ENCODE measurements around the gene ADGRB3.

Gene ADGRB3

GRCh38 chr6:68634726-68635411, at the start of gene ADGRB3:
Gene ADGRB3 (plus strand): TSS chr6:68635282. CDS start chr6:68638676, 3,394 bp downstream.
- H3K9me3 ChIP-seq = no peaks in the 10 kb centered on the region
- H3K4me3 ChIP-seq = peak within 1 kb of the TSS; percentile 74
- H3K36me3 ChIP-seq (replicated peaks) = no peaks in the 10 kb centered on the region
- peaks cover 22% of the 10 kb centered on the region for H3K4me1 ChIP-seq
- in situ Hi-C loops (cut with MboI; ENCODE audit: low sequenced_read_pairs) = loop anchor here (25.0 kb wide), 1 partner anchor 327 kb away; no protein-coding TSS in a partner anchor
- peak; percentile 88 to 93 for DNase-seq (ENCODE audit: low spot score in 2 of 2)
- H3K27me3 ChIP-seq (ENCODE audit: low read depth) = no peaks in the 10 kb centered on the region

DNA sequence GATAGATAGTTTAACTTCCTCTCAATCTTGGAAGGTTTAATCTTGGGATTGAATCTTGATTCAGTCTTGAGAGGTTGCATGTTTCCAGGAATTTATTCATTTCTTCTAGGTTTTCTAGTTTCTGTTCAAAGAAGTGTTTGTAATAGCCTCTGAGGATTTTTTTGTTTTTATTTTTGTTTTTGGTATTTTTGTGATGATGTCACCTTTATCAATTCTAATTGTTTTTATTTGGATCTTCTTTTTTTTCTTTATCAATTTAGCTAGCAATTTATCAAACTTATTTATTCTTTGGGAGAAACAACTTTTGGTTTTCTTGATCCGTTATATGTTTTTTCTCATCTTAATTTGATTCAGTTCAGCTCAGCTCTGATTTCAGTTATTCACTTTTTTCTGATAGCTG, 41.5 kb upstream of the ADGRB3 start:
- in situ Hi-C loops (cut with MboI; ENCODE audit: low sequenced_read_pairs) = no loop called here

GRCh38 chr6:68597642-68598041, 37.4 kb upstream of the ADGRB3 start:
- Histone ChIP-seq H3K27me3 (ENCODE audit: low read depth) (no peaks in the 10 kb centered on the region), H3K4me3 (no peak overlapping the region), H3K36me3 (replicated peaks) (no peaks in the 10 kb centered on the region), H3K9me3 (no peaks in the 10 kb centered on the region), H3K4me1 (peaks cover 11% of the 10 kb centered on the region)
- in situ Hi-C loops (cut with MboI; ENCODE audit: low sequenced_read_pairs) = no loop called here
- DNase-seq (ENCODE audit: low spot score in 2 of 2) = no peak

More for the DNA sequence above, 41.5 kb upstream of the ADGRB3 start:
- no peaks in the 10 kb centered on the region for H3K9me3 ChIP-seq
- no peaks in the 10 kb centered on the region for H3K27me3 ChIP-seq (ENCODE audit: low read depth)
- peaks cover 11% of the 10 kb centered on the region for H3K4me1 ChIP-seq
- no peak overlapping the region for H3K4me3 ChIP-seq
- H3K36me3 ChIP-seq (replicated peaks) = no peaks in the 10 kb centered on the region
- no peak for DNase-seq (ENCODE audit: low spot score in 2 of 2)

- Histone ChIP-seq H3K4me1 (no peaks in the 10 kb centered on the region), H3K9me3 (no peaks in the 10 kb centered on the region), H3K36me3 (replicated peaks) (no peaks in the 10 kb centered on the region), H3K4me3 (no peak overlapping the region), H3K27me3 (ENCODE audit: low read depth) (peaks cover 8% of the 10 kb centered on the region; the same call in 1 of the 2 replicates)
- in situ Hi-C loops (cut with MboI; ENCODE audit: low sequenced_read_pairs) = no loop called here
- no peak for DNase-seq (ENCODE audit: low spot score in 2 of 2)
Measured at GRCh38 chr6:68615938-68616337, 19.1 kb upstream of the ADGRB3 start.

- no peaks in the 10 kb centered on the region for H3K27me3 ChIP-seq (ENCODE audit: low read depth)
- peaks cover 3% of the 10 kb centered on the region for H3K4me1 ChIP-seq
- no peaks in the 10 kb centered on the region for H3K9me3 ChIP-seq
- no peaks in the 10 kb centered on the region for H3K36me3 ChIP-seq (replicated peaks)
- H3K4me3 ChIP-seq = no peak overlapping the region
- in situ Hi-C loops (cut with MboI; ENCODE audit: low sequenced_read_pairs) = loop anchor here (25.0 kb wide), 1 partner anchor 336 kb away; no protein-coding TSS in a partner anchor
- DNase-seq (ENCODE audit: low spot score in 2 of 2) = no peak
Measured at GRCh38 chr6:68625998-68626397, 9.1 kb upstream of the ADGRB3 start.

DNA sequence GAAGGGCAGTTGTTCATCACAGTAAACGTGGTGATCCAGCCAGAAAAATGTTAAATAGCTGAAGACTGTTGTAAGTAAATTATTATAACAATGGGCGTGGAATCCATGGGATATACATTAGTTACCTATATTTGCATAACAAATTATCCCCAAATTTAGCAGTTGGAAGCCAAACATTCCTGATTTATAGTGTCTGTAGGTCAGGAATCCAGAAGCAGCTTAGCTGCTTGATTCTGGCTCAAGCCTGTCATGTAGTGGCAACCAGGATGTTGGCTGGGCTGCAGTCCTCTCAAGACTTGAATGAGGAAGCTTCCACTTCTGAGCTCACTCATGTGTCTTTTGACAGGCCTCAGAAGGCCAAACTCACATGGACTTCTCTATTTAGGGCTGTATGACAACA, 6.9 kb upstream of the ADGRB3 start:
- Histone ChIP-seq H3K9me3 (no peaks in the 10 kb centered on the region), H3K27me3 (ENCODE audit: low read depth) (no peaks in the 10 kb centered on the region), H3K36me3 (replicated peaks) (no peaks in the 10 kb centered on the region), H3K4me1 (peaks cover 6% of the 10 kb centered on the region), H3K4me3 (no peak overlapping the region)
- in situ Hi-C loops (cut with MboI; ENCODE audit: low sequenced_read_pairs) = loop anchor here (25.0 kb wide), 1 partner anchor 334 kb away; no protein-coding TSS in a partner anchor
- DNase-seq (ENCODE audit: low spot score in 2 of 2) = peak; percentile 23 to 53

- DNase-seq (ENCODE audit: low spot score in 2 of 2) = no peak
- H3K27me3 ChIP-seq (ENCODE audit: low read depth) = no peaks in the 10 kb centered on the region
- no peak overlapping the region for H3K4me3 ChIP-seq
- peaks cover 21% of the 10 kb centered on the region for H3K4me1 ChIP-seq
- H3K9me3 ChIP-seq = no peaks in the 10 kb centered on the region
- H3K36me3 ChIP-seq (replicated peaks) = no peaks in the 10 kb centered on the region
- in situ Hi-C loops (cut with MboI; ENCODE audit: low sequenced_read_pairs) = loop anchor here (25.0 kb wide), 1 partner anchor 330 kb away; no protein-coding TSS in a partner anchor
Measured at GRCh38 chr6:68632734-68633133, 2.3 kb upstream of the ADGRB3 start.

- Histone ChIP-seq H3K4me3 (peak overlapping the region; percentile 74), H3K27me3 (ENCODE audit: low read depth) (no peaks in the 10 kb centered on the region), H3K9me3 (no peaks in the 10 kb centered on the region), H3K36me3 (replicated peaks) (no peaks in the 10 kb centered on the region), H3K4me1 (peaks cover 23% of the 10 kb centered on the region)
- in situ Hi-C loops (cut with MboI; ENCODE audit: low sequenced_read_pairs) = loop anchor here (25.0 kb wide), 1 partner anchor 329 kb away; no protein-coding TSS in a partner anchor
- DNase-seq (ENCODE audit: low spot score in 2 of 2) = no peak
Measured at GRCh38 chr6:68633281-68633971, 1.7 kb upstream of the ADGRB3 start.

GRCh38 chr6:68633972-68634725, 933 bp upstream of the ADGRB3 start:
- H3K27me3 ChIP-seq (ENCODE audit: low read depth) = no peaks in the 10 kb centered on the region
- H3K36me3 ChIP-seq (replicated peaks) = no peaks in the 10 kb centered on the region
- peaks cover 22% of the 10 kb centered on the region for H3K4me1 ChIP-seq
- in situ Hi-C loops (cut with MboI; ENCODE audit: low sequenced_read_pairs) = loop anchor here (25.0 kb wide), 1 partner anchor 328 kb away; no protein-coding TSS in a partner anchor
- H3K4me3 ChIP-seq = peak overlapping the region; percentile 74
- DNase-seq (ENCODE audit: low spot score in 2 of 2) = no peak
- H3K9me3 ChIP-seq = no peaks in the 10 kb centered on the region

DNA sequence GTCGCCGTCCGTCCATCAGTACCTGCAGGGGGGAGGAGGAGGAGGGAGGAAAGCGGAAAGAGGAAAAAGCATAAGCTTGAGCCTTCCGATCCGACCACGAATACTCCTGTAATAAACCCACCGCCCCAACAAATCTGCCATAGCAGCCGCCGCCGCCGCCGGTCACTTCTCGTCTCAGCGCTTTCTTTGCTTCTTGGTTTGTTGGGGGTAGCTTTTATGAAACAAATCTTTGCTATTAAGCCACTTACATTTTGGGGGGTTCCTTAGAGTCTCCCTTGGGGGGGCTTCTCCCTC, 277 bp downstream of the ADGRB3 start:
- in situ Hi-C loops (cut with MboI; ENCODE audit: low sequenced_read_pairs) = loop anchor here (25.0 kb wide), 1 partner anchor 327 kb away; no protein-coding TSS in a partner anchor
- Histone ChIP-seq H3K4me3 (peak overlapping the region; percentile 74), H3K4me1 (peaks cover 22% of the 10 kb centered on the region), H3K9me3 (no peaks in the 10 kb centered on the region), H3K36me3 (replicated peaks) (no peaks in the 10 kb centered on the region), H3K27me3 (ENCODE audit: low read depth) (no peaks in the 10 kb centered on the region)
- DNase-seq (ENCODE audit: low spot score in 2 of 2) = no peak

- Histone ChIP-seq H3K27me3 (ENCODE audit: low read depth) (no peaks in the 10 kb centered on the region), H3K4me3 (peak overlapping the region; percentile 74), H3K36me3 (replicated peaks) (no peaks in the 10 kb centered on the region), H3K4me1 (peaks cover 22% of the 10 kb centered on the region), H3K9me3 (no peaks in the 10 kb centered on the region)
- peak; percentile 12 to 58 for DNase-seq (ENCODE audit: low spot score in 2 of 2)
- in situ Hi-C loops (cut with MboI; ENCODE audit: low sequenced_read_pairs) = loop anchor here (25.0 kb wide), 1 partner anchor 326 kb away; no protein-coding TSS in a partner anchor
Measured at GRCh38 chr6:68635706-68636513, 828 bp downstream of the ADGRB3 start.

GRCh38 chr6:68636666-68637065, 1.6 kb downstream of the ADGRB3 start:
- H3K4me3 ChIP-seq = peak overlapping the region; percentile 74
- in situ Hi-C loops (cut with MboI; ENCODE audit: low sequenced_read_pairs) = loop anchor here (25.0 kb wide), 1 partner anchor 326 kb away; no protein-coding TSS in a partner anchor
- no peaks in the 10 kb centered on the region for H3K9me3 ChIP-seq
- peaks cover 22% of the 10 kb centered on the region for H3K4me1 ChIP-seq
- no peaks in the 10 kb centered on the region for H3K36me3 ChIP-seq (replicated peaks)
- DNase-seq (ENCODE audit: low spot score in 2 of 2) = no peak
- no peaks in the 10 kb centered on the region for H3K27me3 ChIP-seq (ENCODE audit: low read depth)

- Histone ChIP-seq H3K9me3 (no peaks in the 10 kb centered on the region), H3K4me1 (peaks cover 22% of the 10 kb centered on the region), H3K4me3 (peak overlapping the region; percentile 74), H3K36me3 (replicated peaks) (no peaks in the 10 kb centered on the region), H3K27me3 (ENCODE audit: low read depth) (no peaks in the 10 kb centered on the region)
- DNase-seq (ENCODE audit: low spot score in 2 of 2) = no peak
- in situ Hi-C loops (cut with MboI; ENCODE audit: low sequenced_read_pairs) = loop anchor here (25.0 kb wide), 1 partner anchor 325 kb away; no protein-coding TSS in a partner anchor
Measured at GRCh38 chr6:68637071-68637470, 2.0 kb downstream of the ADGRB3 start.

Data from HAP-1 (cell line).